A549 (cell line): ENCODE measurements around the gene PLK5. TPM values are rescaled to one million over a fixed set of nuclear protein-coding genes. Genes with fewer than 3 reads are reported as not detected.

ENCODE experiments used
- ATAC-seq, 2 experiments: fragments of 200-7000 bp in 1 of 2; fragments of >200 bp in 1 of 2; cut with Nextera tagmentation in 1 of 2; cut with Tn5 transposase in 1 of 2; 3 replicates each; pipeline versions ENCODE4 v1.8.0 to v1.9.1; 2018 to 2020; ENCODE audit warnings: mild to moderate bottlenecking in 1 of 2, moderate library complexity in 1 of 2
- CTCF ChIA-PET: fragments of 300-600 bp; sonication (Branson Sonifier 250); formaldehyde crosslinking; extraction: SDS; loops from one replicate; lab custom pipeline; 2021; ENCODE audit warnings: antibody characterized with exemption, inconsistent platforms; lab: Yijun Ruan, JAX
- POLR2A ChIA-PET: fragments of 350-600 bp; formaldehyde crosslinking; extraction: SDS; loops from one replicate; lab custom pipeline; 2021; ENCODE audit warnings: antibody characterized with exemption, inconsistent platforms; lab: Yijun Ruan, JAX
- DNase-seq, 2 experiments: peaks; one replicate each; pipeline versions ENCODE4 v3.0.0 to v3.0.0-alpha.2; 2011 to 2016; ENCODE audit warnings: low read depth in 1 of 2, low spot score in 1 of 2
- FAIRE-seq: peaks from 2 replicates; lab custom pipeline; 2011; peaks lifted over from hg19 to GRCh38; lab: Jason Lieb, UNC
- H3K27ac ChIP-seq, 2 experiments: fragments of >200 bp; sonication (Bioruptor Twin); formaldehyde crosslinking; 3 replicates each; pipeline ENCODE4 v1.5.1; 2016 to 2017
- H3K4me1 ChIP-seq: fragments of >200 bp; sonication (Bioruptor Twin); formaldehyde crosslinking; 3 replicates; pipeline ENCODE4 v1.6.1; 2016
- H3K4me2 ChIP-seq: fragments of >200 bp; sonication (Bioruptor Twin); formaldehyde crosslinking; 3 replicates; pipeline ENCODE4 v1.6.1; 2016
- H3K4me3 ChIP-seq: fragments of >200 bp; sonication (Bioruptor Twin); formaldehyde crosslinking; 3 replicates; pipeline ENCODE4 v1.5.1; 2016
- H3K9me3 ChIP-seq: fragments of >200 bp; sonication (Bioruptor Twin); formaldehyde crosslinking; 3 replicates; pipeline ENCODE4 v1.6.1; 2016
- ATOH8 ChIP-seq: fragments of 250-450 bp; sonication (Bioruptor Pico); IDR thresholded peaks from 2 replicates; pipeline ENCODE4 v1.5.0; 2020; ENCODE audit warnings: low read depth, mild to moderate bottlenecking, moderate library complexity
- BHLHE40 ChIP-seq: IDR thresholded peaks from 2 replicates; pipeline ENCODE4 v1.6.1; 2012; ENCODE audit warnings: low read depth, low read length, inconsistent platforms
- CBX2 ChIP-seq: fragments of 200-600 bp; sonication (generic); IDR thresholded peaks from 2 replicates; pipeline ENCODE4 v1.6.1; 2016; ENCODE audit warnings: low read depth, mild to moderate bottlenecking, borderline replicate concordance
- CBX8 ChIP-seq: fragments of 200-600 bp; sonication (generic); IDR thresholded peaks from 2 replicates; pipeline ENCODE4 v1.6.1; 2016
- CEBPB ChIP-seq, 2 experiments: fragments of >200 bp in 1 of 2; sonication (Bioruptor Twin) in 1 of 2; formaldehyde crosslinking in 1 of 2; IDR thresholded peaks; 2 replicates each; pipeline ENCODE4 v1.6.1; 2012 to 2016
- CHD2 ChIP-seq: fragments of 150-350 bp; IDR thresholded peaks from 2 replicates; pipeline ENCODE4 v1.6.1; 2014; ENCODE audit warnings: low read length; ENCODE audit not compliant: partially characterized antibody
- CHD4 ChIP-seq: fragments of 200-600 bp; sonication (generic); IDR thresholded peaks from 2 replicates; pipeline ENCODE4 v1.6.1; 2016; ENCODE audit warnings: antibody characterized with exemption, mild to moderate bottlenecking, borderline replicate concordance
- EHF ChIP-seq: fragments of 250-450 bp; sonication (Bioruptor Pico); IDR thresholded peaks from 2 replicates; pipeline ENCODE4 v1.5.0; 2020; ENCODE audit warnings: mild to moderate bottlenecking
- ELK1 ChIP-seq: fragments of 150-350 bp; IDR thresholded peaks from 2 replicates; pipeline ENCODE4 v1.6.1; 2014; ENCODE audit warnings: low read depth, mild to moderate bottlenecking, low read length
- EP300 ChIP-seq, 2 experiments: fragments of >200 bp; sonication (Bioruptor Twin); formaldehyde crosslinking; IDR thresholded peaks; 2 replicates in 1 of 2; 3 replicates in 1 of 2; pipeline ENCODE4 v1.6.1; 2016 to 2017
- FOSB ChIP-seq: fragments of 250-450 bp; sonication (Bioruptor Pico); IDR thresholded peaks from 2 replicates; pipeline ENCODE4 v1.5.0; 2020; ENCODE audit warnings: mild to moderate bottlenecking, moderate library complexity
- HES2 ChIP-seq: fragments of >200 bp; sonication (Bioruptor Twin); formaldehyde crosslinking; IDR thresholded peaks from 2 replicates; pipeline ENCODE4 v1.6.1; 2016
- HOXA7 ChIP-seq: fragments of 250-450 bp; sonication (Bioruptor Pico); IDR thresholded peaks from 2 replicates; pipeline ENCODE4 v1.5.0; 2020; ENCODE audit warnings: mild to moderate bottlenecking, moderate library complexity
- JUN ChIP-seq, 2 experiments: fragments of >200 bp; sonication (Bioruptor Twin); formaldehyde crosslinking; IDR thresholded peaks; 2 replicates in 1 of 2; 3 replicates in 1 of 2; pipeline ENCODE4 v1.6.1; 2016 to 2017
- JUNB ChIP-seq: fragments of >200 bp; sonication (Bioruptor Twin); formaldehyde crosslinking; IDR thresholded peaks from 2 replicates; pipeline ENCODE4 v1.6.1; 2016
- MAZ ChIP-seq: fragments of 150-350 bp; IDR thresholded peaks from 2 replicates; pipeline ENCODE4 v1.6.1; 2014; ENCODE audit warnings: antibody characterized with exemption, low read depth, low read length, borderline replicate concordance
- MYC ChIP-seq: IDR thresholded peaks from 2 replicates; pipeline ENCODE4 v1.6.1; 2012; ENCODE audit warnings: mild to moderate bottlenecking, inconsistent platforms, low read length, improper control_type of control experiment, borderline replicate concordance
- NPAS2 ChIP-seq: fragments of 250-450 bp; sonication (Bioruptor Pico); IDR thresholded peaks from 2 replicates; pipeline ENCODE4 v1.8.0; 2022; ENCODE audit warnings: mild to moderate bottlenecking, moderate library complexity, borderline replicate concordance
- PBX3 ChIP-seq: IDR thresholded peaks from 2 replicates; pipeline ENCODE4 v1.6.1; 2012
- PHF8 ChIP-seq: fragments of 200-600 bp; sonication (generic); IDR thresholded peaks from 2 replicates; pipeline ENCODE4 v1.6.1; 2016; ENCODE audit warnings: low read depth, mild to moderate bottlenecking, antibody characterized with exemption, moderate library complexity, borderline replicate concordance
- POLR2AphosphoS2 ChIP-seq: conservative IDR thresholded peaks from 2 replicates; pipeline ENCODE4 v1.6.1; 2012; ENCODE audit warnings: low read length, improper control_type of control experiment, inconsistent platforms
- RAD21 ChIP-seq, 2 experiments: fragments of >200 bp in 1 of 2; sonication (Bioruptor Twin) in 1 of 2; formaldehyde crosslinking in 1 of 2; IDR thresholded peaks in 1 of 2; conservative IDR thresholded peaks in 1 of 2; 2 replicates in 1 of 2; 3 replicates in 1 of 2; pipeline ENCODE4 v1.6.1; 2012 to 2018; ENCODE audit warnings: inconsistent platforms in 1 of 2
- RCOR1 ChIP-seq: fragments of 150-350 bp; IDR thresholded peaks from 2 replicates; pipeline ENCODE4 v1.6.1; 2014; ENCODE audit warnings: antibody characterized with exemption, low read length, low read depth
- RNF2 ChIP-seq: fragments of 200-600 bp; sonication (generic); IDR thresholded peaks from 2 replicates; pipeline ENCODE4 v1.6.1; 2016; ENCODE audit warnings: low read depth, mild to moderate bottlenecking, antibody characterized with exemption, moderate library complexity, borderline replicate concordance
- SMC3 ChIP-seq: fragments of >200 bp; sonication (Bioruptor Twin); formaldehyde crosslinking; IDR thresholded peaks from 3 replicates; pipeline ENCODE4 v1.6.1; 2018; ENCODE audit warnings: inconsistent platforms
- SREBF2 ChIP-seq: fragments of 450-650 bp; IDR thresholded peaks from 2 replicates; pipeline ENCODE4 v1.6.1; 2014; ENCODE audit warnings: mild to moderate bottlenecking, moderate library complexity
- TFCP2L1 ChIP-seq: fragments of 250-450 bp; sonication (Bioruptor Pico); IDR thresholded peaks from 2 replicates; pipeline ENCODE4 v1.5.0; 2021; ENCODE audit warnings: mild to moderate bottlenecking
- ZFP36 ChIP-seq: fragments of 450-650 bp; IDR thresholded peaks from 2 replicates; pipeline ENCODE4 v1.6.1; 2014; ENCODE audit warnings: borderline replicate concordance; ENCODE audit not compliant: partially characterized antibody
- ZNF302 ChIP-seq: fragments of 250-450 bp; sonication (Bioruptor Pico); IDR thresholded peaks from 2 replicates; pipeline ENCODE4 v1.9.0; 2021; ENCODE audit warnings: inconsistent platforms, mild to moderate bottlenecking, moderate library complexity
- ZSCAN20 ChIP-seq: fragments of 250-450 bp; sonication (Bioruptor Pico); IDR thresholded peaks from 2 replicates; pipeline ENCODE4 v1.8.0; 2022; ENCODE audit warnings: mild to moderate bottlenecking, moderate library complexity
- WGBS: methylation state at CpG from one replicate; pipeline ENCODE4 v1.1.6; 2017; ENCODE audit errors: missing lambda C conversion rate; 5-methylcytosine and 5-hydroxymethylcytosine counted together
- polyA plus RNA-seq, 4 experiments: library from polyadenylated mRNA; depleted of rRNA in 3 of 4; stranded (reverse); fragments of >200 nt; fragmentation: RNase III in 1 of 4; extraction: RNeasy Plus Mini Kit Qiagen cat#74134 plus additional on column Dnase treatment in 1 of 4; gene quantifications; 2 replicates in 3 of 4; 3 replicates in 1 of 4; pipeline ENCODE4 v1.2.3, GENCODE V29; 2011 to 2017

The PLK5 gene
- polyA plus RNA-seq, 2 of the 4 experiments (the other 2 are of a cell fraction): not detected

GRCh38 chr19:1510442-1510806 is 13.5 kb upstream of the PLK5 start:
- H3K27ac ChIP-seq: no peak overlapping the region
- ATAC-seq (no peak), DNase-seq (no peak), FAIRE-seq (no peak)
- H3K4me3 ChIP-seq: no peak overlapping the region
- H3K9me3 ChIP-seq: no peaks in the 10 kb centered on the region
- H3K4me2 ChIP-seq: no peak overlapping the region
- 0 out of 3 replicates have a peak, but pooled peaks cover 3% of the 10 kb centered on the region for H3K4me1 ChIP-seq
- WGBS: 98% methylated on average over 10 of the region's 25 CpGs
- POLR2A ChIA-PET: no interaction called here
- CTCF ChIA-PET: no interaction called here
- TF ChIP-seq BHLHE40 (no peak), ELK1 (no peak)

GRCh38 chr19:1510807-1511206 is 13.1 kb upstream of the PLK5 start:
- ATAC-seq: no peak
- Histone ChIP-seq H3K27ac (no peak overlapping the region), H3K4me3 (no peak overlapping the region), H3K4me1 (0 out of 3 replicates have a peak, but pooled peaks cover 3% of the 10 kb centered on the region), H3K4me2 (no peak overlapping the region), H3K9me3 (no peaks in the 10 kb centered on the region)
- no peak for DNase-seq
- 78% methylated on average over 5 of the region's 9 CpGs for WGBS
- TF ChIP-seq RAD21 (conservative IDR thresholded peaks at IDR 0.05 in 1 of 2, IDR thresholded peaks at IDR 0.05 in 1 of 2) (no peak), ATOH8 (CRISPR knock-in tag) (no peak), EP300 (IDR thresholded peaks at IDR 0.05) (no peak), CHD4 (no peak), CBX8 (no peak), RNF2 (no peak), HOXA7 (no peak), NPAS2 (CRISPR knock-in tag) (no peak), MYC (no peak), CHD2 (no peak), CEBPB (IDR thresholded peaks at IDR 0.05) (no peak), PHF8 (no peak), ZNF302 (CRISPR knock-in tag) (no peak), JUN (IDR thresholded peaks at IDR 0.05) (no peak), TFCP2L1 (no peak), CBX2 (no peak), MAZ (no peak), FOSB (no peak)
- FAIRE-seq: no peak
- CTCF ChIA-PET: no interaction called here
- POLR2A ChIA-PET: no interaction called here

GRCh38 chr19:1511318-1512317 is 12.3 kb upstream of the PLK5 start:
- peak overlapping the region; percentile 98 for H3K4me2 ChIP-seq
- no peak overlapping the region for H3K4me3 ChIP-seq
- DNase-seq (no peak), FAIRE-seq (no peak), ATAC-seq (no peak)
- 91% methylated on average over 7 of the region's 22 CpGs for WGBS
- peak overlapping the region in 1 of 2 experiments; percentile 95; a peak in 2 of 6 replicates for H3K27ac ChIP-seq
- POLR2A ChIA-PET: no interaction called here
- H3K9me3 ChIP-seq: no peaks in the 10 kb centered on the region
- H3K4me1 ChIP-seq: 0 out of 3 replicates have a peak, but pooled peaks cover 3% of the 10 kb centered on the region
- CTCF ChIA-PET: interaction anchor here (1.4 kb wide), 1 partner anchor 9 kb away, joined by 9 read pairs; no protein-coding TSS in a partner anchor
- TF ChIP-seq ZSCAN20 (no peak), SREBF2 (no peak), CBX2 (no peak), POLR2AphosphoS2 (no peak), ATOH8 (CRISPR knock-in tag) (no peak), ZFP36 (no peak), JUNB (no peak), HES2 (no peak), EHF (CRISPR knock-in tag) (no peak), RCOR1 (no peak), PBX3 (no peak), SMC3 (no peak)
